Pancreas (tissue), 10 donors: ENCODE results near the gene HJV. TPM values are rescaled to one million over a fixed set of nuclear protein-coding genes. Genes with fewer than 3 reads are reported as not detected.
"Not testable (repeated sequence)": the region's sequence is repeated elsewhere in the genome, so short reads cannot be mapped to it uniquely, and the experiment has no call there.

Experiments
- ATAC-seq, 4 donors: fragments of 200-7000 bp; cut with Tn5 transposase; one replicate each; pipeline versions ENCODE4 v1.8.0 to v1.9.1; 2020; ENCODE audit warnings: mild to moderate bottlenecking in 4 of 4, moderate library complexity in 4 of 4
- DNase-seq, 6 donors: peaks; one replicate each; pipeline ENCODE4 v3.0.0-alpha.2; 2020
- FAIRE-seq: peaks from 2 replicates; lab custom pipeline; 2012; peaks lifted over from hg19 to GRCh38; lab: Jason Lieb, UNC
- H3K27ac ChIP-seq, 4 donors: fragments of 200-600 bp; sonication (generic); 1 replicate in 3 of 4; 2 replicates in 1 of 4; pipeline versions ENCODE4 v1.5.0 to v1.8.0; 2020
- H3K27me3 ChIP-seq, 4 donors: fragments of 200-600 bp; one replicate each; pipeline ENCODE4 v1.8.0; 2021
- H3K36me3 ChIP-seq, 3 donors: fragments of 200-600 bp; sonication (generic) in 1 of 3; one replicate each; pipeline versions ENCODE4 v1.5.0 to v1.8.0; 2020 to 2021
- H3K4me1 ChIP-seq, 3 donors: fragments of 200-600 bp; one replicate each; pipeline ENCODE4 v1.8.0; 2021
- H3K4me3 ChIP-seq, 4 donors: fragments of 200-600 bp; sonication (generic) in 2 of 4; one replicate each; pipeline versions ENCODE4 v1.5.0 to v1.8.0; 2020 to 2021
- H3K9me3 ChIP-seq, 4 donors: fragments of 200-600 bp; one replicate each; pipeline ENCODE4 v1.8.0; 2021
- WGBS, 2 donors: extraction: QIAGEN DNeasy Blood & Tissue Kit; methylation state at CpG; one replicate each; pipeline ENCODE4 v1.1.7; 2013; 5-methylcytosine and 5-hydroxymethylcytosine counted together
- intact Hi-C, 3 donors: fragments of 100-400 bp; cut with DNase I; formaldehyde crosslinking; loops; one replicate each; pipeline versions ENCODE4 v1.11.1 to v1.14.2; 2022
- polyA plus RNA-seq, 2 donors: library from polyadenylated mRNA; stranded (reverse); fragments of 200-250 nt; gene quantifications; one replicate each; pipeline ENCODE4 v1.2.3, GENCODE V29; 2013
- total RNA-seq, 6 donors: library from RNA; stranded (reverse); fragmentation: NEBNext Ultra II Directional in 4 of 6; extraction: Animal tissue kit (Norgen Biotek cat#: 25700) in 4 of 6; gene quantifications; one replicate each; pipeline versions ENCODE4 v1.2.1 to v1.2.4, GENCODE V29; 2021 to 2023
- TF ChIP-seq, protein P1 (sequence below), 4 donors: fragments of 200-600 bp; sonication (generic) in 3 of 4; IDR thresholded peaks; one replicate each; pipeline versions ENCODE4 v1.5.0 to v1.8.0; 2021; ENCODE audit warnings: antibody characterized with exemption in 4 of 4
- donor health status: healthy with polysubstance abuse.
- donor health status: DM: no; HTN: no; CAD: no; lungs with moderate emphysema.
- donor health status: DM: no; HTN: no; CAD: no.
- donor health status: control.
- donor health status: control.
- donor health status: Bipolar disorder and iron deficiency.
- donor health status: DM: yes; HTN: yes; CAD: no.
- donor health status: DM: no; HTN: no; CAD: no.
- donor health status: DM: no; HTN: no; CAD: no.
- donor health status: DM: yes; HTN: yes; CAD: no.

The HJV gene, protein sequence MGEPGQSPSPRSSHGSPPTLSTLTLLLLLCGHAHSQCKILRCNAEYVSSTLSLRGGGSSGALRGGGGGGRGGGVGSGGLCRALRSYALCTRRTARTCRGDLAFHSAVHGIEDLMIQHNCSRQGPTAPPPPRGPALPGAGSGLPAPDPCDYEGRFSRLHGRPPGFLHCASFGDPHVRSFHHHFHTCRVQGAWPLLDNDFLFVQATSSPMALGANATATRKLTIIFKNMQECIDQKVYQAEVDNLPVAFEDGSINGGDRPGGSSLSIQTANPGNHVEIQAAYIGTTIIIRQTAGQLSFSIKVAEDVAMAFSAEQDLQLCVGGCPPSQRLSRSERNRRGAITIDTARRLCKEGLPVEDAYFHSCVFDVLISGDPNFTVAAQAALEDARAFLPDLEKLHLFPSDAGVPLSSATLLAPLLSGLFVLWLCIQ
- total RNA-seq (not detected), polyA plus RNA-seq (under 1 TPM in 1 of 2 donors, not detected in 1; 0.07 TPM)

DNA sequence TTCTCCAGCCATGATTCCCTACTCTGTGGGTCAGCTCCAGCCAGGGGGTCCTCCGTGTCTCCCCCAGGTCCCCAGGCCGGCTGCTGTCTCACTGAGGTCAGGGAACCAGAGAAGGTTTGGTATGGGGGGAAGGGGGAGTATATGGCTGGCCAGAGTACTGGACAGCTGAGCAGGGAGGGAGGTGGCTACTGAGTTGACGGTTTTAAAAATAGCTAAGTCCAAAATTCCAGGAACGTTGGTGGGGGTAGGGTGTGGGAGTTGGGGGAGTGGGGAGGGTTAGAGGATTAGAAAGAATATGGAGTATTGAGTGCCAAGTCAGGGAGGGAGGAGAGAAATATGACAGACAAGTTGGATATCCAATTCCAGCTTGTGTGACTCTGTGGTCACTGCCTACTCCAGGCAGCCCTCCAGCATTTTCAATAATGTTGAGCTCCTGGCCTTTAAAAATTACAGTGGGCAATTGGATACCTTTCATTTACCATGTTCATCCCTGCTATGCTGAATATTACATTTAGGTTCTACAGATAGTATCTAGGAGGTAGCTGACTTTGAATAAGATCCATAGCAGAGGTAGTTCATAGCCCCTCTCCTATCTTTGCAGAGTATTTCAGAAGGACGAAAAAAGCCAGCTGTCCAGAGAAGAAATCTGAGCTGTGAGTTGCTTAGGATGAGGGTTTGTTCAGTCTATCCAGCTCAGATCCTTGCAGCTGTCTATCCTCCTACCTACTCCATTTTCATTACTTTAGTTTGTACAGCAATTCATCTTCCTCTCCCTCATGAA is at the start of gene HJV:
TSS of gene HJV (minus strand) at position 114 of the 781 bp plus-strand sequence. CDS start 1,504 bp downstream, outside the sequence.
- intact Hi-C loops: no loop called here
- ATAC-seq (no peak), FAIRE-seq (no peak), DNase-seq (no peak)
- Histone ChIP-seq H3K9me3 (no peaks in the 10 kb centered on the region), H3K27ac (no peak within 1 kb of the TSS), H3K4me3 (no peak within 1 kb of the TSS), H3K4me1 (no peaks in the 10 kb centered on the region), H3K36me3 (no peaks in the 10 kb centered on the region), H3K27me3 (no peaks in the 10 kb centered on the region)
- TF ChIP-seq, protein P1, sequence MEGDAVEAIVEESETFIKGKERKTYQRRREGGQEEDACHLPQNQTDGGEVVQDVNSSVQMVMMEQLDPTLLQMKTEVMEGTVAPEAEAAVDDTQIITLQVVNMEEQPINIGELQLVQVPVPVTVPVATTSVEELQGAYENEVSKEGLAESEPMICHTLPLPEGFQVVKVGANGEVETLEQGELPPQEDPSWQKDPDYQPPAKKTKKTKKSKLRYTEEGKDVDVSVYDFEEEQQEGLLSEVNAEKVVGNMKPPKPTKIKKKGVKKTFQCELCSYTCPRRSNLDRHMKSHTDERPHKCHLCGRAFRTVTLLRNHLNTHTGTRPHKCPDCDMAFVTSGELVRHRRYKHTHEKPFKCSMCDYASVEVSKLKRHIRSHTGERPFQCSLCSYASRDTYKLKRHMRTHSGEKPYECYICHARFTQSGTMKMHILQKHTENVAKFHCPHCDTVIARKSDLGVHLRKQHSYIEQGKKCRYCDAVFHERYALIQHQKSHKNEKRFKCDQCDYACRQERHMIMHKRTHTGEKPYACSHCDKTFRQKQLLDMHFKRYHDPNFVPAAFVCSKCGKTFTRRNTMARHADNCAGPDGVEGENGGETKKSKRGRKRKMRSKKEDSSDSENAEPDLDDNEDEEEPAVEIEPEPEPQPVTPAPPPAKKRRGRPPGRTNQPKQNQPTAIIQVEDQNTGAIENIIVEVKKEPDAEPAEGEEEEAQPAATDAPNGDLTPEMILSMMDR (IDR thresholded peaks at IDR 0.05): no peak
- WGBS, 2 donors: 63 to 65% methylated on average over 5 of the region's 5 CpGs

DNA sequence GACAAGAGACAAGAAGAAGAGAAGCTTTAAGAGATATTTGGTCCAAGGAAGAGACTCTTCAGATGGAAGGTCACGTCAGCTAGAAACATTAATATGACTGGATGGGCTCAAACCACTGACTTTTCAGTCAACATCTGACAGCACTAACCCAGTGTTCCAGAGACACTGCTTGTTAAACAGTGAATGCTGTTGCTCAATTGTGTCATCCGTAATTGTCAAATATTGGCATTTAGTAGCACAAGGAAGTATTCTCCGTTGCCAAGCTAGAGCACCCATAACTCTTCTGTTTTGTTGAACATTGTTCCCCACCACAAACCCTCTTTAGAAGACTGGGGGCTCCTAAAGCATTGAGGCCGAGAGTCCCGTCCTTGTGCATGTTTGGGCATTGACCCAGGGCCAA is 37.6 kb upstream of the HJV start:
- H3K27me3 ChIP-seq, H3K4me3 ChIP-seq, DNase-seq, H3K4me1 ChIP-seq, ATAC-seq, H3K27ac ChIP-seq, H3K9me3 ChIP-seq, intact Hi-C loops, H3K36me3 ChIP-seq, FAIRE-seq: not testable (repeated sequence)
- 63 to 78% methylated on average over 4 to 5 of the region's 5 CpGs for WGBS, 2 donors

DNA sequence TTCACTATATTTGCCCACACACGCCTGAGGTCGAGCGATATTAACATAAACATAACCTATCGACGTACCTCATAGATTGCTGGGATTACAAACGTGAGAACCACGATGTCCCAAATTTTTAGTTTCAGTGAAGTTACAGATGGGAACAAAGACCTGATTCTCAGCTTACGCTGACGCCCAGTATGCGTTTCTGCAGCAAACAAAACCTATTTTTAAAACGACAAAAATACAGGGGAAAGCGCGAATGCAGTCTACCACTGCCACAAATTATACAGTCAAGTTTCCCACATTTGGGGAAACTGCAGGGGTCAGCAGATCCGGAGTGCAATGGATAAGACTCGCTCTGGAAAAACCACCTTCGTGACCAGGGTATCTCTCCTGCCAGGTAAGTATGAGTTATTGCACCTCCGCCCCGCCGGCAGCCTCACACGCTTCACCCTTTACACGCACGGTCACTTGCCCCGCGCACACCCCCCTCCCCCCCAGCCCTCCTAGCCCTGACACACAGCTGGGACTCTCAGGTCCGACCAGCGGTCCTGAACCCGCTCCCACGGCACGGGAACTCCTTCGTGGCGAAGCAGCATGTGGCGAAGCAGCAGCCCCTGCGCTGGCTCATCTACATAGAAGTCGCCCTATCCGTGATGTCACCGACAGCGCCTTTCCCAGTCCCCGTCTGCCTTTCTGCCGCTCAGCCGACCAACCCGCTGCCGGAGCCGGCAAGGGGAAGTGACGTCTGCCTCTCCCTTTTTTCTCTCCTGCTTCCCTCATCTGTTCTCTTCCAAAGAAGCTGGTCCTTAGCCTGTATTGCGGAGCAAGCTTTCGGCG is 30.5 kb upstream of the HJV start:
- intact Hi-C loops, FAIRE-seq, H3K36me3 ChIP-seq, H3K27me3 ChIP-seq, H3K9me3 ChIP-seq: not testable (repeated sequence)
- DNase-seq (peak; percentile 80 to 94 (median 84)), ATAC-seq (peak; percentile 94 to 98 (median 95))
- Histone ChIP-seq H3K4me1 (peaks cover 0 to 13% (median 4%) of the 10 kb centered on the region in 3 donors), H3K27ac (peak overlapping the region; percentile 75 to 86 (median 85)), H3K4me3 (peak overlapping the region in 3 of 4 donors; percentile 10 to 36 (median 25))
- WGBS, 2 donors: 1 to 4% methylated on average over 40 to 45 of the region's 47 CpGs

DNA sequence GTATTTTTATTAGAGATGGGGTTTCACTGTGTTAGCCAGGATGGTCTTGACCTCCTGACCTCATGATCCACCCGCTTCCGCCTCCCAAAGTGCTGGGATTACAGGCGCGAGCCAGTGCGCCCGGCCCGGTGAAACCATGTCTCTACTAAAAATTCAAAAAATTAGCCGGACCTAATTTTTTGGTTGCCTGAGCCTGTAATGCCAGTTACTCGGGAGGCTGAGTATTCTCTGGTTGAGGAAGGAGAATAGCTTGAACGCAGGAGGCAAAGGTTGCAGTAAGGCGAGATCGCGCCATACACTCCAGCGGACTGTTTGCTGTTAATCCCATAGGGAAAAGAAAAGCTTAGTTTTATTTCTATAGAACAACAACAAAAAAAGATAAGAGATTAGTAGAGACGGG is 29.9 kb upstream of the HJV start:
- Histone ChIP-seq H3K4me1 (peaks cover 0 to 13% (median 4%) of the 10 kb centered on the region in 3 donors), H3K36me3 (no peaks in the 10 kb centered on the region), H3K4me3 (peak overlapping the region in 3 of 4 donors; percentile 10 to 36 (median 25)), H3K27me3 (no peaks in the 10 kb centered on the region), H3K9me3 (no peaks in the 10 kb centered on the region), H3K27ac (peak overlapping the region; percentile 75 to 86 (median 85))
- 55 to 61% methylated on average over 15 of the region's 15 CpGs for WGBS, 2 donors
- FAIRE-seq (no peak), DNase-seq (no peak), ATAC-seq (peak; percentile 21 to 39 (median 35))
- TF ChIP-seq, protein P1 (IDR thresholded peaks at IDR 0.05): no peak
- intact Hi-C loops: no loop called here

DNA sequence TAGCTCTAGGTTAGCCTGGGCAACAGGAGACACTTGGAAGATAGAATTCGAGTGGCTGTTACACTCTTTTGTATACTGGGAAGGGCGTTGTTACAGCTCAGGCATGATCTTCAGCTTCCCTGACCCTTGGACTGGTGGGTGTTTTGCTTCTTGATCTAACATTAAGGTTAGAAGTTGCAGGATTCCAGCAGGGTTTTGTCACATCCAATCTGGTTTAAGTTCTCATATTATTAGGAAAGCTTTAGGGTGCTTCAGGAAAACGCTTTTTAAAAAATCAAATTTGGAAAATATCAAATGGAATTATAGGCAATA is 29.1 kb upstream of the HJV start:
- H3K4me3 ChIP-seq, H3K9me3 ChIP-seq, H3K27me3 ChIP-seq, intact Hi-C loops, ATAC-seq, FAIRE-seq, H3K27ac ChIP-seq, H3K36me3 ChIP-seq, DNase-seq: not testable (repeated sequence)
- H3K4me1 ChIP-seq: peaks cover 0 to 13% (median 4%) of the 10 kb centered on the region in 3 donors
- 53 to 58% methylated on average over 3 of the region's 3 CpGs for WGBS, 2 donors

DNA sequence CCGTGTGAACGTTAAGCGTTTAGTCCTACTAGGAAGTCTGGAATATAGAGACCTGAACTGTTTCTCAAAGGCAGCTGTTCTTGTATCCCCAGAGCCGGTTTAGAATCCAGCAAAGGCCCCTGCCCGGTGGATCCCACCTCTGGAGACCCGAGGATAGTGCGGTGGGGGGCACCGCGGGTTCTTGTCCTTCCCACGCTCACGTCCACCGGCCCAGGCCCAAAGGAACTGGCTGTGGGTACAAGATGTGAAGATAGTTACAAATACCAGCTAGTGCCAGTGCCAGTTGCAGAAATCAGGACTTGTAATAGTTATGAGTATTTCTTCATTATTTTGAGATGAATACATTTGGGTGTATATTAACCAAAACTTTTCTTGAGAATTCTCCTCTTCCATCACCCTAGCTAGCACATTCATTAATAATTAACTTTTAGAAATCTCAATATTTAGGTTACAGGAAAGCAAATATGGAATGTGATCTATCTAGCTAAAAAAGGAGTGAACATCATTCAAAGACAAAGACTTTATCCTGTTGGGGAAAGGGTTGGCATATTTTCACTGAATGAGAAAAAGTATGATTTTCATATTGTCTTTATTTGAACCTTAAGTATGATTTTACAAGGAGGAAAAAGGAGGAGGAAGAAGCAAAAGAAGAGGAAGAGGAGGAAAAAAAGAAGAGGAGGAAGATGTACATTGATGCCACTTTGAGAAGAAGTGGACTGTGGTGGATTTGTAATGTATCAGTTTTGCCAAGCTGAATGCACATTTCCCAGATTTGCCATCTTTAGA is 28.5 kb upstream of the HJV start:
- H3K27ac ChIP-seq, H3K9me3 ChIP-seq, H3K4me3 ChIP-seq, FAIRE-seq, H3K36me3 ChIP-seq, DNase-seq, intact Hi-C loops, H3K27me3 ChIP-seq: not testable (repeated sequence)
- H3K4me1 ChIP-seq: peaks cover 0 to 13% (median 4%) of the 10 kb centered on the region in 3 donors
- ATAC-seq: peak in 1 of 4 donors; percentile 9
- WGBS, 2 donors: 77 to 79% methylated on average over 12 of the region's 12 CpGs
